ENCODE data around the gene MMAB. TPM values are rescaled to one million over a fixed set of nuclear protein-coding genes. Genes with fewer than 3 reads are reported as not detected.

MMAB gene
- total RNA-seq = 10 to 100 TPM; 43.8 to 44.9 TPM

GRCh38 chr12:109573029-109573913, at the start of gene MMAB, which contains the start of gene MVK:
MMAB (minus strand) TSS chr12:109573504; CDS start chr12:109573480, 24 bp downstream.
MVK (plus strand) TSS chr12:109573794; CDS start chr12:109574823, 1,029 bp downstream.
- peak; percentile 100 for DNase-seq
- Mint-ChIP-seq H3K4me3 (peak within 1 kb of the TSS; percentile 92), H3K9me3 (no peaks in the 10 kb centered on the region), H3K27me3 (ENCODE audit: low read depth) (no peaks in the 10 kb centered on the region), H3K36me3 (ENCODE audit: low read depth) (peaks cover 16% of the 10 kb centered on the region), H3K27ac (peak within 1 kb of the TSS; percentile 90), H3K4me1 (ENCODE audit: low read depth) (peaks cover 23% of the 10 kb centered on the region)
- CTCF ChIA-PET = interaction anchor here (0.7 to 3.9 kb wide), 7 partner anchors 13 to 141 kb away, joined by 3 to 32 read pairs (median 4); partner anchors contain the start of gene FAM222A
- intact Hi-C loops (cut with micrococcal nuclease) = loop anchor here (1.0 to 10.0 kb wide), 11 partner anchors 22 to 1011 kb away; partner anchors contain the start of genes FAM222A, GLTP, ISCU and KCTD10

GRCh38 chr12:109621901-109622364, 48.6 kb upstream of the MMAB start:
- no peaks in the 10 kb centered on the region for H3K9me3 Mint-ChIP-seq
- peaks cover 3% of the 10 kb centered on the region for H3K4me1 Mint-ChIP-seq (ENCODE audit: low read depth)
- CTCF ChIA-PET = no interaction called here
- DNase-seq = no peak
- H3K27me3 Mint-ChIP-seq (ENCODE audit: low read depth) = peaks cover 21% of the 10 kb centered on the region
- H3K27ac Mint-ChIP-seq = no peak overlapping the region
- H3K36me3 Mint-ChIP-seq (ENCODE audit: low read depth) = no peaks in the 10 kb centered on the region
- no peak overlapping the region for H3K4me3 Mint-ChIP-seq
- intact Hi-C loops (cut with micrococcal nuclease) = no loop called here

DNA sequence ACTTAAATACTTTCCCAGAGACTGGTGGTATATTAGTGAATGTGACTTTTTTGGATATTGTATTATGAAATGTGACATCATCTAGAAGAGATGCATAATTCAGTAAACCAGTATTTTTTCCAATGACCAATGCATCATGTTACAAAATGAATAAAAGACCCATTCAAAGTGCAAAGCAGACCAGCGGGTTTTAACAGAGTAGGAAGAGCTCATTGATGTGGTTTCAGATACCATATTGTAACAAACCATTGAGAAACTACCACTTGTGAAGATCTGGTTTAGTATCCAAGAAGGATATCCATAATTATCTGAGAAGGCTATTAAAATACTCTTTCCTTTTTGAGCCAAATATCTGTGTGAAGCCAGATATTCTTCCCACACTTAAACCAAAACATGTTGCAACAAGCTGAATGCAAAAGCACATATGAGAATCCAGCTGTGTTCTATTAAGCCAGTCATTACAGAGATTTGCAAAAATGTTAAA, 47.9 kb upstream of the MMAB start:
- H3K4me1 Mint-ChIP-seq (ENCODE audit: low read depth) = peaks cover 3% of the 10 kb centered on the region
- H3K27ac Mint-ChIP-seq = no peak overlapping the region
- intact Hi-C loops (cut with micrococcal nuclease) = no loop called here
- no peak for DNase-seq
- H3K27me3 Mint-ChIP-seq (ENCODE audit: low read depth) = peaks cover 18% of the 10 kb centered on the region
- no peak overlapping the region for H3K4me3 Mint-ChIP-seq
- CTCF ChIA-PET = no interaction called here
- no peaks in the 10 kb centered on the region for H3K9me3 Mint-ChIP-seq
- H3K36me3 Mint-ChIP-seq (ENCODE audit: low read depth) = no peaks in the 10 kb centered on the region

- Mint-ChIP-seq H3K4me1 (ENCODE audit: low read depth) (peaks cover 3% of the 10 kb centered on the region), H3K27ac (no peak overlapping the region), H3K9me3 (no peaks in the 10 kb centered on the region), H3K27me3 (ENCODE audit: low read depth) (peaks cover 16% of the 10 kb centered on the region), H3K4me3 (no peak overlapping the region), H3K36me3 (ENCODE audit: low read depth) (no peaks in the 10 kb centered on the region)
- no peak for DNase-seq
- CTCF ChIA-PET = no interaction called here
- intact Hi-C loops (cut with micrococcal nuclease) = no loop called here
These were observed 45.8 kb upstream of the MMAB start for GRCh38 chr12:109619002-109619604.

- peaks cover 3% of the 10 kb centered on the region for H3K4me1 Mint-ChIP-seq (ENCODE audit: low read depth)
- H3K9me3 Mint-ChIP-seq = no peaks in the 10 kb centered on the region
- H3K27ac Mint-ChIP-seq = no peak overlapping the region
- no peak overlapping the region for H3K4me3 Mint-ChIP-seq
- no peak for DNase-seq
- intact Hi-C loops (cut with micrococcal nuclease) = no loop called here
- peaks cover 19% of the 10 kb centered on the region for H3K27me3 Mint-ChIP-seq (ENCODE audit: low read depth)
- H3K36me3 Mint-ChIP-seq (ENCODE audit: low read depth) = no peaks in the 10 kb centered on the region
- CTCF ChIA-PET = interaction anchor here (1.2 kb wide), 1 partner anchor 20 kb away, joined by 4 read pairs; no protein-coding TSS in a partner anchor
These were observed 44.8 kb upstream of the MMAB start for GRCh38 chr12:109618082-109618481.

DNA sequence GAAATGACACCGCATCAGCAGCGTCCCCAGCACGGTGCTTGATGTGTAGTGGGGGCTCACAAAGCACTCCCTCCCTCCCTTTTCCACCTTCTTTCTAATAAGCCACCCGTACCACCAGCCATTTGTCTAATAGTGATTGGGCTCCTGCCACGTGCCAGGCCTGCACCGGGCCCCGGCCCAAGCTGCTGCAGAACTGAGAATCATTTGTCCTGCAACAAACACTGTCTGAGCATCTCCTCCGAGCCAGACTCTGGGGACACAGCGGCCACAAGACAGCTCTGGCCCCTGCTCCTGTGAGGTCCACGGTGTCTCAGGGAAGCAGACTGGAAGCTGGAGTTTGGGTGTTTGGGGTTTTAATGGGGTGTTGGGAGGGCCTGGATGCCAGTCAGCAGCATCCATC, 44.2 kb upstream of the MMAB start:
- Mint-ChIP-seq H3K9me3 (no peaks in the 10 kb centered on the region), H3K36me3 (ENCODE audit: low read depth) (no peaks in the 10 kb centered on the region), H3K27me3 (ENCODE audit: low read depth) (peaks cover 25% of the 10 kb centered on the region), H3K4me1 (ENCODE audit: low read depth) (peaks cover 3% of the 10 kb centered on the region), H3K27ac (no peak overlapping the region), H3K4me3 (no peak overlapping the region)
- CTCF ChIA-PET = interaction anchor here (1.2 kb wide), 1 partner anchor 20 kb away, joined by 4 read pairs; no protein-coding TSS in a partner anchor
- DNase-seq = no peak
- intact Hi-C loops (cut with micrococcal nuclease) = no loop called here

DNA sequence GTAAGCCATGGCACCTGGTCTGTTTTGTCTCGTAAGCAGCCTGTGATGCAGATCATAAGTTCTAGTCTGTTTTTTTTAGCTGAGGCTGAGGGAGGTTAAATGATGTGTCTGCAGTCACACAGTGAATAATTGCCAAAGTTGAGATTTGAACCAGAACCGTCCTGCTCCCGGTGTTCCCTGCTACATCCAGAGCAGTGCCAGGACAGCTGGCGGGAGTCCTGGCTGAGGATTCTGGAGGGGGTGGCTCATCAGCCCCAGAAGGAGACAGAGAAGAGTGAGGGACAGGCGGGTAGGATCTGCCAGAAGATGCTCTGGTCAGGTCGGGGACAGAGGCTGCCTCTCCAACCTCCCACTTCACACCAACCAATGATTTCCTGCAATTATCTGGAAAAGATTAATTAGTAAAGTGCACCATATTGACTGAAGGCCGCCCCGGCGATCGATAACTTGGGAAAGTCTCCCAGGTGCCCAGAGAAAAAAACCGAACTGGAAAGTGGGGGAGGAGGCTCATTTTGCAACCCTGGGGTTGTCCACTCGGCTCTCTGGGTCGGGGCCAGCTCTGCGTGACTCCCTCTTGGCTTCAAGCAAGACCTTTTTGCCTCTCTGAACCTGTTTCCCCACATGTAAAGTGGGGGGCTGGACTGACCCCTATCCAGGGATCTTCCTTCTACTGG, 42.4 kb upstream of the MMAB start:
- intact Hi-C loops (cut with micrococcal nuclease) = no loop called here
- Mint-ChIP-seq H3K4me1 (ENCODE audit: low read depth) (no peaks in the 10 kb centered on the region), H3K27ac (no peak overlapping the region), H3K27me3 (ENCODE audit: low read depth) (peaks cover 19% of the 10 kb centered on the region), H3K4me3 (no peak overlapping the region), H3K9me3 (no peaks in the 10 kb centered on the region), H3K36me3 (ENCODE audit: low read depth) (no peaks in the 10 kb centered on the region)
- CTCF ChIA-PET = interaction anchor here (1.2 kb wide), 1 partner anchor 18 kb away, joined by 3 read pairs; no protein-coding TSS in a partner anchor
- DNase-seq = no peak

DNA sequence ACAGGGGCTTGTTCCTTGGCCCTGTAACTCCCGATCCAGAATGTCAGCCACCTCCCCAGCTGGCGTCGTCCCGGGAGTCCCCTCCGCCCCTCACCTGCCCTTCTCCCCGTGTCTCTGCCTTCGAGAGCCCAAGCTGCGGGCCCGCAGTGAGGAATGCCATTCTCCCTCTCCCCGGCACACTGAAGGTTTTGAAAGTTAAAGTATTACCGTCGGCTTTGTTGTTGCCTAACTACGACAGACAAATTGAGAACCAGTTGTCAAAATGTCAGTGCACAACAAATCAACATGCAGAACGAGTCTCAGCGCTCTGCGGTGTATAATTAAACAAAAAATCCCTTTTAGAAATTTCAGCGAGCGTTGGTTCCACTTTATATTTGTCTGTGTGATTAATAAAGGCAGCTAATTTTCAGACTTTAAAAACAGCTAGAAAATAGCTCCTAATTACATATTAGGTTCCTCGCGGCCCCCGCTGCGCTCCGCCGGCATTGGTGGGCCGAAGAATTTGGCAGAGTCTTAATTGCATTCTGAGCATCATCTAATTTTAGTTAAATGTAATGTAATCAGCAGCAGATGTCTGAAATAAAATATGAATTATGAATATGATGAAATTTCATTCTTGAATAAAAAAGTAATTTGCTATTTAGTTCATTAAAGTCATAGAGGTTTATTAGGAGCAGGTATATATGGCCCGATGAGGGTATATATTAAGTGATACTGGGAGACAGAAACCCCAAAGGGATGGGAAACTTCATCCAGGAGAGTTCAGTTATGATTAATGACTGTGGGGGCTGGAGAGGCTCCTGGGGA, 40.5 kb upstream of the MMAB start:
- CTCF ChIA-PET = interaction anchor here (0.6 kb wide), 1 partner anchor 192 kb away, joined by 4 read pairs; no protein-coding TSS in a partner anchor
- H3K9me3 Mint-ChIP-seq = no peaks in the 10 kb centered on the region
- no peaks in the 10 kb centered on the region for H3K36me3 Mint-ChIP-seq (ENCODE audit: low read depth)
- intact Hi-C loops (cut with micrococcal nuclease) = no loop called here
- no peak overlapping the region for H3K27ac Mint-ChIP-seq
- H3K27me3 Mint-ChIP-seq (ENCODE audit: low read depth) = peaks cover 20% of the 10 kb centered on the region
- H3K4me1 Mint-ChIP-seq (ENCODE audit: low read depth) = no peaks in the 10 kb centered on the region
- DNase-seq = no peak
- no peak overlapping the region for H3K4me3 Mint-ChIP-seq

DNA sequence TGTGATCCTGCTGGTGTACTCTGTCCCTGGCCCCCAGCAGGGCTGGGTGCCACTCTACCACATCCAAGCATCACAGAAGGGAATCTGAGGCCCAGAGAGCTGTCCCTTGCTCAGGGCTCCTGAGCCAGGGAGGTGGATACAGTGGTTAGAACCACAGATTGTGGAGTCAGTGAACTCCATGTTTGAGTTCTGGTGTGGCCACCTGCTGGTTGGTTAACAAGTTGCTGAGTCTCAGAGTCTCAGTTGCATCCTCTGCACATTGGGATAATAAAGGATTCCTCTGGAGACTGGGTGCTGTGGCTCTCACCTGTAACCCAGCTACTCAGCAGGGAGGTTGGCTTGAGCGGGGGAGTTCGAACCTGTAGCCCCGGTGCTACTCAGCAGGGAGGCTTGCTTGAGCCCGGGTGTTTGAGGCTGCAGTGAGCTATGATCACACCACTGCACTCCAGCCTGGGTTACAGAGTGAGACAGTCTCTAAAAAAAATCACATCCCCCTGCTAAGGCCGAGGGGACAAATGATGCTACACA, 39.7 kb upstream of the MMAB start:
- H3K27ac Mint-ChIP-seq = no peak overlapping the region
- peaks cover 20% of the 10 kb centered on the region for H3K27me3 Mint-ChIP-seq (ENCODE audit: low read depth)
- peak; percentile 18 for DNase-seq
- no peaks in the 10 kb centered on the region for H3K9me3 Mint-ChIP-seq
- CTCF ChIA-PET = no interaction called here
- intact Hi-C loops (cut with micrococcal nuclease) = no loop called here
- no peaks in the 10 kb centered on the region for H3K36me3 Mint-ChIP-seq (ENCODE audit: low read depth)
- no peaks in the 10 kb centered on the region for H3K4me1 Mint-ChIP-seq (ENCODE audit: low read depth)
- H3K4me3 Mint-ChIP-seq = no peak overlapping the region

GRCh38 chr12:109612003-109612402, 38.7 kb upstream of the MMAB start:
- Mint-ChIP-seq H3K27me3 (ENCODE audit: low read depth) (peaks cover 23% of the 10 kb centered on the region), H3K9me3 (no peaks in the 10 kb centered on the region), H3K4me1 (ENCODE audit: low read depth) (no peaks in the 10 kb centered on the region), H3K4me3 (no peak overlapping the region), H3K36me3 (ENCODE audit: low read depth) (no peaks in the 10 kb centered on the region), H3K27ac (no peak overlapping the region)
- CTCF ChIA-PET = no interaction called here
- DNase-seq = no peak
- intact Hi-C loops (cut with micrococcal nuclease) = no loop called here

DNA sequence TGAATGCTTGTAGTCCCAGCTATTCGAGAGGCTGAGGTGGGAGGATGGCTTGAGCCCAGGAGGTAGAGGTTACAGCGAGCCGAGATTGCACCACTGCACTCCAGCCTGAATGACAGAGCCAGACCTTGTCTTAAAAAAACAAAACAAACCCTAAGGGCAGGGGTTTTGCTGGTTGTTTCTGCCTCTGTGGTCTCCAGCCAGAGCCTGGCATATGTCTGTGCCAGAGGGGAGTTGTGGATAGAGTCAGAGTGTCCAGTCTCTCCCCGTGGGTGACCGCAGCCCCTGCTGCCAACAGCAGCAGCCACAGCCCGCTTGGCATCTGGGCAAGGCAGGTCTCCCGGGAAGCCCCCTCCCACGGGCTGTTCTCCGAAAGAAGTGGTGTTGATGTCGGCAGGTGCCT, 37.9 kb upstream of the MMAB start:
- H3K9me3 Mint-ChIP-seq = no peaks in the 10 kb centered on the region
- no peaks in the 10 kb centered on the region for H3K4me1 Mint-ChIP-seq (ENCODE audit: low read depth)
- no peak overlapping the region for H3K4me3 Mint-ChIP-seq
- H3K36me3 Mint-ChIP-seq (ENCODE audit: low read depth) = no peaks in the 10 kb centered on the region
- CTCF ChIA-PET = interaction anchor here (1.4 kb wide), 1 partner anchor 12 kb away, joined by 3 read pairs; no protein-coding TSS in a partner anchor
- intact Hi-C loops (cut with micrococcal nuclease) = no loop called here
- H3K27ac Mint-ChIP-seq = no peak overlapping the region
- H3K27me3 Mint-ChIP-seq (ENCODE audit: low read depth) = peaks cover 23% of the 10 kb centered on the region
- no peak for DNase-seq
